PFSK-1 (cell line): ENCODE measurements around the gene C1S.

ENCODE experiments used
- POLR2AphosphoS5 ChIP-seq: IDR thresholded peaks from 2 replicates; pipeline ENCODE4 v1.6.1; 2012; ENCODE audit warnings: low read depth, mild to moderate bottlenecking, control low read depth, low read length, moderate library complexity
- REST ChIP-seq, 2 experiments: IDR thresholded peaks; 2 replicates each; pipeline versions ENCODE4 v1.6.1 to v1.8.0; 2011 to 2012; ENCODE audit warnings: low read depth in 2 of 2, low read length in 2 of 2, control low read depth in 1 of 2, inconsistent platforms in 1 of 2, mild to moderate bottlenecking in 1 of 2, moderate library complexity in 1 of 2; ENCODE audit not compliant: insufficient read depth in 1 of 2
- TAF1 ChIP-seq: IDR thresholded peaks from 2 replicates; pipeline ENCODE4 v1.6.1; 2012; ENCODE audit warnings: low read length, control low read depth, borderline replicate concordance; ENCODE audit not compliant: insufficient read depth

- TF ChIP-seq TAF1 (no peak), POLR2AphosphoS5 (no peak), REST (IDR thresholded peaks at IDR 0.05; ENCODE audit: insufficient read depth in 1 of 2, low read depth in 2 of 2, low read length in 2 of 2) (no peak)
These were observed 47.4 kb upstream of the C1S start for GRCh38 chr12:7013101-7013500.
